Caco-2 (cell line): Measurements from ENCODE around the gene QSER1. TPM values are rescaled to one million over a fixed set of nuclear protein-coding genes. Genes with fewer than 3 reads are reported as not detected.
"Not testable (repeated sequence)": the region's sequence is repeated elsewhere in the genome, so short reads cannot be mapped to it uniquely, and the experiment has no call there.

ENCODE experiments used
- BruUV-seq: library from RNA; stranded (reverse); fragments of 400-500 nt; replicated peaks from 2 replicates; lab custom pipeline; 2021; lab: Mats Ljungman, UMichigan
- CTCF ChIA-PET: fragments of 300-600 bp; sonication (Branson Sonifier 250); formaldehyde crosslinking; loops from one replicate; lab custom pipeline; 2022; ENCODE audit warnings: antibody characterized with exemption; lab: Charles Lee
- POLR2A ChIA-PET: fragments of 300-600 bp; sonication (Branson Sonifier 250); formaldehyde crosslinking; loops from one replicate; lab custom pipeline; 2022; ENCODE audit warnings: antibody characterized with exemption; lab: Charles Lee
- DNase-seq, 2 experiments: peaks; one replicate each; pipeline versions ENCODE4 v3.0.0 to v3.0.0-alpha.2; 2020 to 2022
- H3K27me3 ChIP-seq: replicated peaks from 2 replicates; pipeline ENCODE4 v1.6.0; 2011; ENCODE audit warnings: low read length; ENCODE audit not compliant: control insufficient read depth, insufficient read depth
- H3K36me3 ChIP-seq: 2 replicates; pipeline ENCODE4 v1.5.1; 2011; ENCODE audit warnings: low read length; ENCODE audit not compliant: control insufficient read depth, insufficient read depth
- H3K4me1 ChIP-seq: fragments of 250-450 bp; sonication (Bioruptor Pico); 2 replicates; pipeline ENCODE4 v1.5.1; 2020; ENCODE audit warnings: mild to moderate bottlenecking
- H3K4me3 ChIP-seq: 2 replicates; pipeline ENCODE4 v1.5.1; 2011; ENCODE audit warnings: low read depth, mild to moderate bottlenecking, control low read depth, low read length
- H3K9me3 ChIP-seq: fragments of 250-450 bp; sonication (Bioruptor Pico); 2 replicates; pipeline ENCODE4 v1.5.1; 2020; ENCODE audit warnings: mild to moderate bottlenecking, moderate library complexity
- H3K27ac Mint-ChIP-seq: one replicate; pipeline ENCODE4 v1.8.0; 2022; ENCODE audit warnings: mixed read lengths; ENCODE audit not compliant: unreplicated experiment
- H3K27me3 Mint-ChIP-seq: one replicate; pipeline ENCODE4 v1.8.0; 2022; ENCODE audit warnings: mixed read lengths; ENCODE audit not compliant: insufficient read depth, unreplicated experiment
- H3K36me3 Mint-ChIP-seq: one replicate; pipeline ENCODE4 v1.8.0; 2022; ENCODE audit warnings: mild to moderate bottlenecking, mixed read lengths; ENCODE audit not compliant: insufficient read depth, unreplicated experiment
- H3K4me1 Mint-ChIP-seq: one replicate; pipeline ENCODE4 v1.8.0; 2022; ENCODE audit warnings: low read depth, mixed read lengths; ENCODE audit not compliant: unreplicated experiment
- H3K4me3 Mint-ChIP-seq: one replicate; pipeline ENCODE4 v1.8.0; 2022; ENCODE audit warnings: mild to moderate bottlenecking, moderate library complexity, mixed read lengths; ENCODE audit not compliant: unreplicated experiment
- H3K9me3 Mint-ChIP-seq: one replicate; pipeline ENCODE4 v1.8.0; 2022; ENCODE audit warnings: mixed read lengths; ENCODE audit not compliant: unreplicated experiment
- CTCF ChIP-seq, 2 experiments: fragments of 200-600 bp in 1 of 2; IDR thresholded peaks; 1 replicate in 1 of 2; 2 replicates in 1 of 2; pipeline versions ENCODE4 v1.5.1 to v1.8.0; 2011 to 2022; ENCODE audit warnings: antibody characterized with exemption in 1 of 2, control low read depth in 1 of 2, inconsistent platforms in 1 of 2, low read depth in 1 of 2, low read length in 1 of 2, mild to moderate bottlenecking in 1 of 2, moderate library complexity in 1 of 2; ENCODE audit not compliant: insufficient read depth in 1 of 2, severe bottlenecking in 1 of 2, unreplicated experiment in 1 of 2
- intact Hi-C: fragments of 100-400 bp; cut with micrococcal nuclease; formaldehyde crosslinking; loops from one replicate; pipeline ENCODE4 v1.10.0; 2022; ENCODE audit not compliant: unreplicated experiment
- total RNA-seq: library from RNA; stranded (reverse); gene quantifications from 2 replicates; pipeline ENCODE4 v1.2.3, GENCODE V29; 2022

Gene QSER1
- total RNA-seq, 1 experiment from 2014 or later, result 45.0 TPM

GRCh38 chr11:32963721-32964120, 71.1 kb downstream of the QSER1 start:
- TF ChIP-seq CTCF (IDR thresholded peaks at IDR 0.05; ENCODE audit: insufficient read depth in 1 of 2, low read depth in 1 of 2, low read length in 1 of 2, severe bottlenecking in 1 of 2, unreplicated experiment in 1 of 2), result no peak
- no peak for DNase-seq
- POLR2A ChIA-PET, result no interaction called here
- no peak overlapping the region for H3K27ac Mint-ChIP-seq
- Histone ChIP-seq H3K27me3 (no peaks in the 10 kb centered on the region), H3K36me3 (peaks cover 3% of the 10 kb centered on the region), H3K9me3 (no peaks in the 10 kb centered on the region), H3K4me3 (no peak overlapping the region), H3K4me1 (no peaks in the 10 kb centered on the region)
- H3K27me3 Mint-ChIP-seq, result no peaks in the 10 kb centered on the region
- H3K4me3 Mint-ChIP-seq, result no peak overlapping the region
- no peaks in the 10 kb centered on the region for H3K9me3 Mint-ChIP-seq
- no peaks in the 10 kb centered on the region for H3K4me1 Mint-ChIP-seq
- intact Hi-C loops, result no loop called here
- CTCF ChIA-PET, result interaction anchor here (1.2 kb wide), 1 partner anchor 102 kb away, joined by 4 read pairs; no protein-coding TSS in a partner anchor
- H3K36me3 Mint-ChIP-seq, result peaks cover 31% of the 10 kb centered on the region
- BruUV-seq, result no TSS peak

- H3K27me3 ChIP-seq, result no peaks in the 10 kb centered on the region
- Mint-ChIP-seq H3K4me3 (no peak overlapping the region), H3K4me1 (no peaks in the 10 kb centered on the region), H3K27ac (no peak overlapping the region), H3K27me3 (no peaks in the 10 kb centered on the region), H3K36me3 (peaks cover 46% of the 10 kb centered on the region), H3K9me3 (no peaks in the 10 kb centered on the region)
- no peak overlapping the region for H3K4me3 ChIP-seq
- CTCF ChIA-PET, result no interaction called here
- H3K36me3 ChIP-seq, result peaks cover 3% of the 10 kb centered on the region
- no peaks in the 10 kb centered on the region for H3K9me3 ChIP-seq
- no TSS peak for BruUV-seq
- no peaks in the 10 kb centered on the region for H3K4me1 ChIP-seq
- intact Hi-C loops, result no loop called here
- TF ChIP-seq CTCF (IDR thresholded peaks at IDR 0.05; ENCODE audit: insufficient read depth in 1 of 2, low read depth in 1 of 2, low read length in 1 of 2, severe bottlenecking in 1 of 2, unreplicated experiment in 1 of 2), result no peak
- POLR2A ChIA-PET, result no interaction called here
- no peak for DNase-seq
These were observed 75.9 kb downstream of the QSER1 start for GRCh38 chr11:32968541-32968940.

- H3K4me3 ChIP-seq, H3K4me1 ChIP-seq, H3K27me3 ChIP-seq, CTCF ChIA-PET, H3K36me3 ChIP-seq, intact Hi-C loops, DNase-seq, H3K27ac Mint-ChIP-seq, POLR2A ChIA-PET, H3K4me1 Mint-ChIP-seq, H3K4me3 Mint-ChIP-seq, BruUV-seq, H3K9me3 ChIP-seq, H3K9me3 Mint-ChIP-seq, H3K27me3 Mint-ChIP-seq: not testable (repeated sequence)
- peaks cover 49% of the 10 kb centered on the region for H3K36me3 Mint-ChIP-seq
These were observed 79.6 kb downstream of the QSER1 start for GRCh38 chr11:32972233-32972632.

- Histone ChIP-seq H3K27me3 (no peaks in the 10 kb centered on the region), H3K4me1 (no peaks in the 10 kb centered on the region), H3K4me3 (no peak overlapping the region), H3K9me3 (no peaks in the 10 kb centered on the region), H3K36me3 (peaks cover 3% of the 10 kb centered on the region)
- no peak overlapping the region for H3K27ac Mint-ChIP-seq
- no peak overlapping the region for H3K4me3 Mint-ChIP-seq
- POLR2A ChIA-PET, result no interaction called here
- intact Hi-C loops, result no loop called here
- CTCF ChIA-PET, result interaction anchor here (1.2 kb wide), 1 partner anchor 93 kb away, joined by 3 read pairs; no protein-coding TSS in a partner anchor
- H3K9me3 Mint-ChIP-seq, result no peaks in the 10 kb centered on the region
- H3K4me1 Mint-ChIP-seq, result no peaks in the 10 kb centered on the region
- DNase-seq, result no peak
- TF ChIP-seq CTCF (IDR thresholded peaks at IDR 0.05; ENCODE audit: insufficient read depth in 1 of 2, low read depth in 1 of 2, low read length in 1 of 2, severe bottlenecking in 1 of 2, unreplicated experiment in 1 of 2), result no peak
- peaks cover 49% of the 10 kb centered on the region for H3K36me3 Mint-ChIP-seq
- BruUV-seq, result no TSS peak
- H3K27me3 Mint-ChIP-seq, result no peaks in the 10 kb centered on the region
These were observed 80.2 kb downstream of the QSER1 start for GRCh38 chr11:32972781-32973180.
